ENCODE measurements around the gene SHD. TPM values are rescaled to one million over a fixed set of nuclear protein-coding genes. Genes with fewer than 3 reads are reported as not detected.

Gene SHD
- total RNA-seq, 1 donor from 2014 or later: 0.74 TPM

GRCh38 chr19:4246767-4247593, 32.1 kb upstream of the SHD start, which contains the start of gene YJU2:
Gene YJU2 (plus strand): TSS chr19:4247080. CDS start chr19:4247147, 67 bp downstream.
- peaks cover 5% of the 10 kb centered on the region for H3K9me3 Mint-ChIP-seq (ENCODE audit: low read depth)

GRCh38 chr19:4256563-4256962, 22.5 kb upstream of the SHD start:
- no peak overlapping the region for H3K27ac Mint-ChIP-seq
- no peak for DNase-seq (ENCODE audit: low spot score, unreplicated experiment)
- no peaks in the 10 kb centered on the region for H3K4me1 Mint-ChIP-seq (ENCODE audit: low read depth)
- H3K9me3 Mint-ChIP-seq (ENCODE audit: low read depth): peaks cover 5% of the 10 kb centered on the region
- TF ChIP-seq CTCF (IDR thresholded peaks at IDR 0.05; ENCODE audit: unreplicated experiment): no peak
- no peaks in the 10 kb centered on the region for H3K27me3 Mint-ChIP-seq
- H3K4me3 Mint-ChIP-seq (ENCODE audit: low read depth): no peak overlapping the region
- peaks cover 43% of the 10 kb centered on the region for H3K36me3 Mint-ChIP-seq (ENCODE audit: insufficient read depth)

More at GRCh38 chr19:4246767-4247593, 32.1 kb upstream of the SHD start, which contains the start of gene YJU2:
- Mint-ChIP-seq H3K4me3 (ENCODE audit: low read depth) (peak within 1 kb of the TSS; percentile 94), H3K27ac (peak within 1 kb of the TSS; percentile 99), H3K4me1 (ENCODE audit: low read depth) (no peaks in the 10 kb centered on the region), H3K36me3 (ENCODE audit: insufficient read depth) (peaks cover 23% of the 10 kb centered on the region), H3K27me3 (peaks cover 2% of the 10 kb centered on the region)
- peak; percentile 97 for DNase-seq (ENCODE audit: low spot score, unreplicated experiment)
- peak; percentile 64 for TF ChIP-seq CTCF (IDR thresholded peaks at IDR 0.05; ENCODE audit: unreplicated experiment)

GRCh38 chr19:4257025-4257424, 22.0 kb upstream of the SHD start:
- Mint-ChIP-seq H3K27ac (no peak overlapping the region), H3K9me3 (ENCODE audit: low read depth) (peaks cover 5% of the 10 kb centered on the region), H3K36me3 (ENCODE audit: insufficient read depth) (peaks cover 40% of the 10 kb centered on the region), H3K4me3 (ENCODE audit: low read depth) (no peak overlapping the region), H3K27me3 (no peaks in the 10 kb centered on the region), H3K4me1 (ENCODE audit: low read depth) (no peaks in the 10 kb centered on the region)
- no peak for TF ChIP-seq CTCF (IDR thresholded peaks at IDR 0.05; ENCODE audit: unreplicated experiment)
- DNase-seq (ENCODE audit: low spot score, unreplicated experiment): no peak

GRCh38 chr19:4258181-4258580, 20.9 kb upstream of the SHD start:
- H3K4me3 Mint-ChIP-seq (ENCODE audit: low read depth): no peak overlapping the region
- H3K4me1 Mint-ChIP-seq (ENCODE audit: low read depth): no peaks in the 10 kb centered on the region
- H3K36me3 Mint-ChIP-seq (ENCODE audit: insufficient read depth): peaks cover 31% of the 10 kb centered on the region
- DNase-seq (ENCODE audit: low spot score, unreplicated experiment): no peak
- no peak overlapping the region for H3K27ac Mint-ChIP-seq
- no peaks in the 10 kb centered on the region for H3K27me3 Mint-ChIP-seq
- TF ChIP-seq CTCF (IDR thresholded peaks at IDR 0.05; ENCODE audit: unreplicated experiment): no peak
- peaks cover 5% of the 10 kb centered on the region for H3K9me3 Mint-ChIP-seq (ENCODE audit: low read depth)

- H3K36me3 Mint-ChIP-seq (ENCODE audit: insufficient read depth): peaks cover 14% of the 10 kb centered on the region
- no peak overlapping the region for H3K27ac Mint-ChIP-seq
- no peak for TF ChIP-seq CTCF (IDR thresholded peaks at IDR 0.05; ENCODE audit: unreplicated experiment)
- H3K9me3 Mint-ChIP-seq (ENCODE audit: low read depth): no peaks in the 10 kb centered on the region
- no peak overlapping the region for H3K4me3 Mint-ChIP-seq (ENCODE audit: low read depth)
- H3K4me1 Mint-ChIP-seq (ENCODE audit: low read depth): no peaks in the 10 kb centered on the region
- H3K27me3 Mint-ChIP-seq: no peaks in the 10 kb centered on the region
- no peak for DNase-seq (ENCODE audit: low spot score, unreplicated experiment)
These were observed 18.4 kb upstream of the SHD start for GRCh38 chr19:4260613-4261191.
